ENCODE measurements around the gene PDGFRB. TPM values are rescaled to one million over a fixed set of nuclear protein-coding genes. Genes with fewer than 3 reads are reported as not detected.

The PDGFRB gene
- total RNA-seq, 1 donor from 2014 or later: 39.7 TPM

- H3K4me1 ChIP-seq: peaks cover 70% of the 10 kb centered on the region
- H3K9me3 ChIP-seq (replicated peaks): no peaks in the 10 kb centered on the region
- H3K36me3 ChIP-seq: no peaks in the 10 kb centered on the region
- no peak for TF ChIP-seq CTCF (IDR thresholded peaks at IDR 0.05; ENCODE audit: borderline replicate concordance)
- peak overlapping the region; percentile 89 for H3K27ac ChIP-seq (replicated peaks)
- intact Hi-C loops (cut with micrococcal nuclease): loop anchor here (10.0 kb wide), 1 partner anchor 196 kb away; the partner anchor contains the start of gene TCOF1
- peak overlapping the region; percentile 42 for H3K4me3 ChIP-seq
- DNase-seq: peak; percentile 55
- no peaks in the 10 kb centered on the region for H3K27me3 ChIP-seq (ENCODE audit: low read depth)
Observed at GRCh38 chr5:150158170-150158949, 2.7 kb upstream of the PDGFRB start.

- H3K4me1 ChIP-seq: peaks cover 58% of the 10 kb centered on the region
- DNase-seq: no peak
- peak overlapping the region; percentile 42 for H3K4me3 ChIP-seq
- TF ChIP-seq CTCF (IDR thresholded peaks at IDR 0.05; ENCODE audit: borderline replicate concordance): no peak
- intact Hi-C loops (cut with micrococcal nuclease): loop anchor here (10.0 kb wide), 1 partner anchor 198 kb away; the partner anchor contains the start of gene TCOF1
- H3K27me3 ChIP-seq (ENCODE audit: low read depth): no peaks in the 10 kb centered on the region
- peak overlapping the region; percentile 89 for H3K27ac ChIP-seq (replicated peaks)
- H3K9me3 ChIP-seq (replicated peaks): no peaks in the 10 kb centered on the region
- no peaks in the 10 kb centered on the region for H3K36me3 ChIP-seq
Observed at GRCh38 chr5:150157168-150157567, 1.5 kb upstream of the PDGFRB start.

GRCh38 chr5:150156540-150156939 lies 895 bp upstream of the PDGFRB start:
- H3K4me3 ChIP-seq: peak overlapping the region; percentile 69

GRCh38 chr5:150156027-150156368 lies 353 bp upstream of the PDGFRB start:
- no peak for TF ChIP-seq CTCF (IDR thresholded peaks at IDR 0.05; ENCODE audit: borderline replicate concordance)
- Histone ChIP-seq H3K36me3 (no peaks in the 10 kb centered on the region), H3K4me3 (peak overlapping the region; percentile 69), H3K4me1 (peaks cover 46% of the 10 kb centered on the region), H3K27me3 (ENCODE audit: low read depth) (no peaks in the 10 kb centered on the region), H3K9me3 (replicated peaks) (no peaks in the 10 kb centered on the region), H3K27ac (replicated peaks) (peak overlapping the region; percentile 89)
- no peak for DNase-seq
- intact Hi-C loops (cut with micrococcal nuclease): loop anchor here (10.0 kb wide), 1 partner anchor 199 kb away; the partner anchor contains the start of gene TCOF1

More at GRCh38 chr5:150156540-150156939, 895 bp upstream of the PDGFRB start:
- no peak for TF ChIP-seq CTCF (IDR thresholded peaks at IDR 0.05; ENCODE audit: borderline replicate concordance)
- no peaks in the 10 kb centered on the region for H3K27me3 ChIP-seq (ENCODE audit: low read depth)
- no peaks in the 10 kb centered on the region for H3K9me3 ChIP-seq (replicated peaks)
- peak overlapping the region; percentile 89 for H3K27ac ChIP-seq (replicated peaks)
- H3K36me3 ChIP-seq: no peaks in the 10 kb centered on the region
- intact Hi-C loops (cut with micrococcal nuclease): loop anchor here (10.0 kb wide), 1 partner anchor 198 kb away; the partner anchor contains the start of gene TCOF1
- peaks cover 52% of the 10 kb centered on the region for H3K4me1 ChIP-seq
- DNase-seq: no peak

- DNase-seq: no peak
- peak overlapping the region; percentile 69 for H3K4me3 ChIP-seq
- no peaks in the 10 kb centered on the region for H3K27me3 ChIP-seq (ENCODE audit: low read depth)
- no peaks in the 10 kb centered on the region for H3K9me3 ChIP-seq (replicated peaks)
- H3K4me1 ChIP-seq: peaks cover 38% of the 10 kb centered on the region
- H3K27ac ChIP-seq (replicated peaks): peak overlapping the region; percentile 89
- no peaks in the 10 kb centered on the region for H3K36me3 ChIP-seq
- intact Hi-C loops (cut with micrococcal nuclease): loop anchor here (10.0 kb wide), 1 partner anchor 200 kb away; the partner anchor contains the start of gene TCOF1
- TF ChIP-seq CTCF (IDR thresholded peaks at IDR 0.05; ENCODE audit: borderline replicate concordance): no peak
Observed at GRCh38 chr5:150154618-150155128, 972 bp downstream of the PDGFRB start.
